Activated T-helper 2 cell treated with anti-CD3 and anti-CD28 coated beads, Interferon-gamma antibody, Interleukin-2, Interleukin-4, amounts not matched to agents 10 μg/mL and 5 μg/mL and 100 μg/mL, durations not matched to agents 14 hours and 24 hours and 36 hours (primary cell): ENCODE measurements around the gene GRAP2. TPM values are rescaled to one million over a fixed set of nuclear protein-coding genes. Genes with fewer than 3 reads are reported as not detected.

Experiments used
- DNase-seq: peaks from one replicate; pipeline ENCODE4 v3.0.0; 2021; ENCODE audit warnings: low spot score
- H3K27ac Mint-ChIP-seq: one replicate; pipeline ENCODE4 v1.8.0; 2021; ENCODE audit warnings: mixed read lengths
- H3K27me3 Mint-ChIP-seq: one replicate; pipeline ENCODE4 v1.8.0; 2021; ENCODE audit warnings: low read depth, mixed read lengths
- H3K36me3 Mint-ChIP-seq: one replicate; pipeline ENCODE4 v1.8.0; 2021; ENCODE audit warnings: low read depth, mixed read lengths
- H3K4me1 Mint-ChIP-seq: one replicate; pipeline ENCODE4 v1.8.0; 2021; ENCODE audit warnings: low read depth, mixed read lengths
- H3K4me3 Mint-ChIP-seq: one replicate; pipeline ENCODE4 v1.8.0; 2021; ENCODE audit warnings: low read depth, mild to moderate bottlenecking, moderate library complexity, mixed read lengths
- H3K9me3 Mint-ChIP-seq: one replicate; pipeline ENCODE4 v1.8.0; 2021; ENCODE audit warnings: mixed read lengths
- intact Hi-C: fragments of 100-400 bp; cut with micrococcal nuclease; formaldehyde crosslinking; loops from one replicate; pipeline ENCODE4 v1.15.1; 2023
- total RNA-seq: library from RNA; stranded (reverse); gene quantifications from 2 replicates; pipeline ENCODE4 v1.2.3, GENCODE V29; 2022

Gene GRAP2
- total RNA-seq, 1 donor from 2014 or later, result 46.5 TPM

DNA sequence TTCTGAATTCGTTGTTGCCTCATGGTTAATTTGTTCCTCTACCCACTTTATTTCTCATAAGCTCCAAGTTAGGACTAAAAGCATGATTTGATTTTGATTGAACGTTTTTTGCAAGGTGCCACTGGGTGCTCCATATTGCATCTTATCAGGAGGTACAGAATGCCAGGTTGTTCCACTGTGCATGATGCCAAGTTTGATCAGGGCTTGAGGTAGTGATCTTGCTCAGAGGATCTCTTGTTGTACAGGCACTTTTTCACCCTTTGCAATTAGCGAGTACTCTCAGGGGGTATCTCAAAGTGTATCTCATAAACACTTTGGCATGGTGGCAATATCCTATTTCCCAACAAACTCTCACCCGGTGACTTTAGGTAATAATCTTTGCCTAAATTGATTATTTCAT lies 4.0 kb downstream of the GRAP2 start:
- peaks cover 64% of the 10 kb centered on the region for H3K4me1 Mint-ChIP-seq
- DNase-seq, result no peak
- no peaks in the 10 kb centered on the region for H3K9me3 Mint-ChIP-seq
- H3K36me3 Mint-ChIP-seq, result peaks cover 27% of the 10 kb centered on the region
- peak overlapping the region; percentile 92 for H3K4me3 Mint-ChIP-seq
- H3K27me3 Mint-ChIP-seq, result no peaks in the 10 kb centered on the region
- intact Hi-C loops, result loop anchor here (5.0 to 10.0 kb wide), 4 partner anchors 32 to 420 kb away; partner anchors contain the start of gene TNRC6B
- H3K27ac Mint-ChIP-seq, result peak overlapping the region; percentile 93

DNA sequence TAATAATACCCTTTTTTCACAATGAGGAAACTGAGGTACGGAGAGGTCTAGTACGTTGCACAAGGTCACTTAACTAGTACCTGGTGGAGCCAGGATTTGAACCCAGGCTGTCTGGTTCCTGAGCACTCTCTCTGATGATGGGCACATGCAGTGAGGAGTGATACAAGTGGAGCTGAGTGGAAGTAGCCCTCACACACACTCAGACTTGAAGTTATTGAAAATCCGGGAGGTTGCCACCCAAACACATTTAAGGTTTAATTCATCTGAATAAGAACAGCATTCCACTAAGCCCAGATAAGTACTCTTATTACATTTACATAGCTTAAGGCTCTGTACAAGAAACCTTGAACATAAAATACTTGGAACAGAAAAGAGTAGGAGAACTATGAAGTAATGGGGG lies 4.8 kb downstream of the GRAP2 start:
- intact Hi-C loops, result loop anchor here (10.0 kb wide), 2 partner anchors 269 to 419 kb away; partner anchors contain the start of gene TNRC6B
- Mint-ChIP-seq H3K4me1 (peaks cover 64% of the 10 kb centered on the region), H3K9me3 (no peaks in the 10 kb centered on the region), H3K36me3 (peaks cover 32% of the 10 kb centered on the region), H3K27ac (peak overlapping the region; percentile 93), H3K4me3 (peak overlapping the region; percentile 92), H3K27me3 (no peaks in the 10 kb centered on the region)
- DNase-seq, result no peak

- peak overlapping the region; percentile 93 for H3K27ac Mint-ChIP-seq
- no peaks in the 10 kb centered on the region for H3K9me3 Mint-ChIP-seq
- peaks cover 66% of the 10 kb centered on the region for H3K4me1 Mint-ChIP-seq
- H3K4me3 Mint-ChIP-seq, result peak overlapping the region; percentile 92
- intact Hi-C loops, result loop anchor here (10.0 kb wide), 2 partner anchors 269 to 419 kb away; partner anchors contain the start of gene TNRC6B
- H3K36me3 Mint-ChIP-seq, result peaks cover 37% of the 10 kb centered on the region
- no peaks in the 10 kb centered on the region for H3K27me3 Mint-ChIP-seq
- no peak for DNase-seq
Observed at GRCh38 chr22:39906207-39906606, 5.3 kb downstream of the GRAP2 start.

DNA sequence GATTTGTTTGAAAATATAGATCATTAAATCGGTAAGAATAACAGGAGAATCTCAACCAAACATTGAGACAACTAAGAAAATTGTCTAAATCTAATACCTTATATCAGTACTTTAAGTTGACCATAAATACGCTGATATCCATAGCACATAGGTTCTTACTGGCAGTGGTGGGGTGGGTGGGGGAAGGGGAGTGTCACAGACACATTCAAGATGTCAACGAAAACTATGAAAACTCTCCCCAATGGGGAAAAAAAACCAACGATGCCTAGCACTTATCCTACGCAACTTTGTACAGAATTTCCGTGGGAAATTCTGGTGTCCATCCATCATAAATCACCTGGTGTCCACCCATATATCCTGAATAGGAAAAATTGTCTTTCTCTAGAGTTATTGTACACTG lies 6.2 kb downstream of the GRAP2 start:
- H3K36me3 Mint-ChIP-seq, result peaks cover 38% of the 10 kb centered on the region
- H3K27ac Mint-ChIP-seq, result peak overlapping the region; percentile 93
- no peaks in the 10 kb centered on the region for H3K9me3 Mint-ChIP-seq
- H3K4me3 Mint-ChIP-seq, result peak overlapping the region; percentile 92
- intact Hi-C loops, result loop anchor here (10.0 kb wide), 2 partner anchors 268 to 418 kb away; partner anchors contain the start of gene TNRC6B
- H3K4me1 Mint-ChIP-seq, result peaks cover 74% of the 10 kb centered on the region
- no peaks in the 10 kb centered on the region for H3K27me3 Mint-ChIP-seq
- DNase-seq, result no peak

DNA sequence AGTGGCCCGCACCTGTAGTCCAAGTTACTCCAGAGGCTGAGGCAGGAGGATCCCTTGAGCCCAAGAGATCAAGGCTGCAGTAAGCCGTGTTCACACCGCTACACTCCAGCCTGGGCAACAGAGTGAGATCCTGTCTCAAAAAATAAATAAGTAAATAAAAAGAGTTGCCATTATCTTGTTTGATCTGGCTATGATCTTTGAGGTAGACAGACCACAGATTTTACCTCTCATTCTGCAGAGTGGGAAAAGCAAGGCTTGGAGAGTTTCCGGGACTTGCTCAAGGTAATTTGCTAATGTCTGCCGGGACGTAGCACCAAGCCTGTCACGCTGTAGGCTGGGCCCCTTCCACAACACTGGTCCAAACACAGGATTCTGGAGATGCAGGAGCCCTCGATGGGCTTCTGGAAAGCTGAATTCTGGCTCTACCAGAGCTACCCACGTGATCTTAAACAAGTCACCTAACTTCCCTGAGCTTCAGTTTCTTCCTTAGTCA lies 6.8 kb downstream of the GRAP2 start:
- no peak for DNase-seq
- peaks cover 79% of the 10 kb centered on the region for H3K4me1 Mint-ChIP-seq
- H3K4me3 Mint-ChIP-seq, result peak overlapping the region; percentile 92
- H3K27me3 Mint-ChIP-seq, result no peaks in the 10 kb centered on the region
- intact Hi-C loops, result loop anchor here (10.0 kb wide), 2 partner anchors 267 to 417 kb away; partner anchors contain the start of gene TNRC6B
- H3K9me3 Mint-ChIP-seq, result no peaks in the 10 kb centered on the region
- H3K27ac Mint-ChIP-seq, result peak overlapping the region; percentile 93
- peaks cover 36% of the 10 kb centered on the region for H3K36me3 Mint-ChIP-seq

DNA sequence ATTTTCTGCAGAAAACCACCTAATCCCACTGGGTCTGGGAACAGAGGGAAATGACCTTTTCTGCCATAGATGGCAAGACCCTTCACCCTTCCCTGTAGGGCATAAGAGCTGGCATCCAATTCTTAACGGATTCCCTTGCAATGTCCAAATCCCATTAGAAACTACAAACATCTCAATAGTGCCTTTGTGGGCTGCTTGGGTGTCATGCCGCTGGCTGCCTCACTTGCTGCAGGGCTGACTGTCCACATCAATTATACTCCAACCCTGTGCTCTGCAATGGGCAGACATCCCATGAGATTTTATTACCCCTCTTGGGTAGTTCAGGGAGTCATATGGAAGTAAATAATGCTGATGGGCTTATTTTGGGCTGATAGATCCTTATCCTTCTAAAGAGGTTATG lies 7.3 kb downstream of the GRAP2 start:
- H3K4me1 Mint-ChIP-seq, result peaks cover 80% of the 10 kb centered on the region
- no peak for DNase-seq
- H3K36me3 Mint-ChIP-seq, result peaks cover 35% of the 10 kb centered on the region
- H3K27ac Mint-ChIP-seq, result peak overlapping the region; percentile 93
- intact Hi-C loops, result loop anchor here (10.0 kb wide), 2 partner anchors 267 to 417 kb away; partner anchors contain the start of gene TNRC6B
- H3K27me3 Mint-ChIP-seq, result no peaks in the 10 kb centered on the region
- peak overlapping the region; percentile 92 for H3K4me3 Mint-ChIP-seq
- no peaks in the 10 kb centered on the region for H3K9me3 Mint-ChIP-seq

DNA sequence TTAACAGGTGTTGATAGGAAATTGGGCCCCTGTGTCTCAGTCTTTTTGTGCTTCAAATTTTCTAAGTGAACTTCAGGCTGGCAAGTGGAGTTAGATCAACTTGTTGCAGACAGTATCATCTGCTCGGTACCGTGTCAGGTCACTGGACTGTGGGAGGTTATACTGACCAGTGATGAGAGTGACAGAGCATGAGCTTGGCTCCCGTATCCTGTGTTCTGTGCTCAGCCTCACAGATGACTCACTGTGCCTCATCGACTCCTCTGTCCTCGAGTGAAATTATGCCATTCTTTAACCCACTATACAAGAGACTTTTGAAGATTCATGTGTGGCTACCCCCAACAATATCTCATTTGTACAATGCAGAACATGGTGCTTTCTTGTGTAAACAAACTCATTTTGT lies 7.9 kb downstream of the GRAP2 start:
- H3K36me3 Mint-ChIP-seq, result peaks cover 36% of the 10 kb centered on the region
- no peak for DNase-seq
- no peaks in the 10 kb centered on the region for H3K27me3 Mint-ChIP-seq
- H3K9me3 Mint-ChIP-seq, result no peaks in the 10 kb centered on the region
- peak overlapping the region; percentile 93 for H3K27ac Mint-ChIP-seq
- H3K4me3 Mint-ChIP-seq, result peak overlapping the region; percentile 92
- intact Hi-C loops, result loop anchor here (10.0 kb wide), 2 partner anchors 266 to 416 kb away; partner anchors contain the start of gene TNRC6B
- peaks cover 86% of the 10 kb centered on the region for H3K4me1 Mint-ChIP-seq

DNA sequence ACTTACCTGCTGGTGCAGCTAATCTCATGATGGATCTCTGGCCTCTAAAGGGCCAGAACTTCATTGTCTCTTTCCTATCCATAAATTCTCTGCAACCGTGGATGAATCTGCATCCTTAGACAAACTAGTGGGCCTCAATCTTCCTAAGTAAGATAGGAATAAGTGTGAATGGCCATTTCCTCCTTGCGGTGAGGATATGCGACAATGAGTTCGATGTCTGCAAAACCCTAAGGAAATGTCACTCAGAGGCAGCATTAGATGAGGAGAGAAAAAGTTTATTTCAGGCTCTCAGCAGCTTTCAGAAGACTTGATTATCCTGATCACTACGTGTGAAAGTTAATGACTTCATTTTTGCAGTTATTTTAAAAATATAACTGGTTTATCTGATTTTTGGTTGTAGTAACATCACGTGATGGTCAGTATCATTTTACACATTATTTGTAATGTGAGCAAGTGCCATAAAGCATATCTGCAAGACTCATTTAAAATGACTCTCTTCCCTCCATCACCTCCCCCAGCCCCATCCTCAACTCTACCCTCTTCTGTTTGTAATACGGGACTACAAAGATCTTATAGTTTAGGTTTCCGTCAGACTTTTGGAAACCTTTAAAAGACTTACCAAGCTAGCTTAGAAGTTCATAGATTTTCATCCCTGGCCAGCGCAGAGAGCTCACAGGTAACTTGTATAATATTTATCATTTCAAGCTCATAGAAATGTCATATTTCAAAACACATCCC lies 10.2 kb downstream of the GRAP2 start:
- Mint-ChIP-seq H3K9me3 (no peaks in the 10 kb centered on the region), H3K4me1 (peaks cover 88% of the 10 kb centered on the region), H3K36me3 (peaks cover 38% of the 10 kb centered on the region), H3K27me3 (no peaks in the 10 kb centered on the region), H3K27ac (peak overlapping the region; percentile 88), H3K4me3 (peak overlapping the region; percentile 72)
- intact Hi-C loops, result loop anchor here (1.0 kb wide), 2 partner anchors 9 to 50 kb away; no protein-coding TSS in a partner anchor
- no peak for DNase-seq

GRCh38 chr22:39913321-39913720 lies 12.4 kb downstream of the GRAP2 start:
- intact Hi-C loops, result no loop called here
- Mint-ChIP-seq H3K36me3 (peaks cover 42% of the 10 kb centered on the region), H3K27me3 (no peaks in the 10 kb centered on the region), H3K9me3 (no peaks in the 10 kb centered on the region), H3K4me3 (peak overlapping the region; percentile 14), H3K4me1 (peaks cover 88% of the 10 kb centered on the region), H3K27ac (peak overlapping the region; percentile 72)
- DNase-seq, result no peak

DNA sequence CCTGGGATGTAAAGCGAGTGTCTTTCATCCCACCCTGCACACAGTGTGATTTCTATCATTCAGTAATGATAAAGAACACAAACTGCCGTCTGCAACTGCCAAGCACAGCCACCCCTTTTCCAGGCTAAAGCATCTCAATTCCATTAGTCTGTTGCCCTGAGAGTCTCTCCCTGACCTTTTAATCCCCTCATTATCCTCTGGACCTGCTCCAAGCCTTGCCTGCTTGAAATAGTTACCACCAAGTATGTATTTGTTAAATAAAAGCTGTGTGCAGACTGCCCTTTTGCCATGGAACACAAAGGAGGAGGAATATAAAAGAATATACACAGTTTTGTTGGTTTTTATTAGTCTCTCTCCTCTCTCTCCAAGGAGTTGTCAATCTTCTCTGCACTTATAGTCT lies 13.0 kb downstream of the GRAP2 start:
- no peaks in the 10 kb centered on the region for H3K27me3 Mint-ChIP-seq
- peak overlapping the region; percentile 4 for H3K4me3 Mint-ChIP-seq
- DNase-seq, result no peak
- intact Hi-C loops, result no loop called here
- peaks cover 37% of the 10 kb centered on the region for H3K36me3 Mint-ChIP-seq
- peaks cover 83% of the 10 kb centered on the region for H3K4me1 Mint-ChIP-seq
- H3K9me3 Mint-ChIP-seq, result no peaks in the 10 kb centered on the region
- peak overlapping the region; percentile 72 for H3K27ac Mint-ChIP-seq

- Mint-ChIP-seq H3K9me3 (no peaks in the 10 kb centered on the region), H3K27me3 (no peaks in the 10 kb centered on the region), H3K27ac (peak overlapping the region; percentile 72)
Observed at GRCh38 chr22:39914584-39914983, 13.7 kb downstream of the GRAP2 start.

GRCh38 chr22:39915295-39915726 lies 14.4 kb downstream of the GRAP2 start:
- Mint-ChIP-seq H3K9me3 (no peaks in the 10 kb centered on the region), H3K4me1 (peaks cover 82% of the 10 kb centered on the region), H3K4me3 (peak overlapping the region; percentile 56), H3K27ac (peak overlapping the region; percentile 78), H3K36me3 (peaks cover 31% of the 10 kb centered on the region), H3K27me3 (no peaks in the 10 kb centered on the region)
- intact Hi-C loops, result no loop called here
- DNase-seq, result no peak

More at GRCh38 chr22:39914584-39914983, 13.7 kb downstream of the GRAP2 start:
- H3K4me1 Mint-ChIP-seq, result peaks cover 81% of the 10 kb centered on the region
- DNase-seq, result no peak
- H3K36me3 Mint-ChIP-seq, result peaks cover 36% of the 10 kb centered on the region
- intact Hi-C loops, result no loop called here
- no peak overlapping the region for H3K4me3 Mint-ChIP-seq

DNA sequence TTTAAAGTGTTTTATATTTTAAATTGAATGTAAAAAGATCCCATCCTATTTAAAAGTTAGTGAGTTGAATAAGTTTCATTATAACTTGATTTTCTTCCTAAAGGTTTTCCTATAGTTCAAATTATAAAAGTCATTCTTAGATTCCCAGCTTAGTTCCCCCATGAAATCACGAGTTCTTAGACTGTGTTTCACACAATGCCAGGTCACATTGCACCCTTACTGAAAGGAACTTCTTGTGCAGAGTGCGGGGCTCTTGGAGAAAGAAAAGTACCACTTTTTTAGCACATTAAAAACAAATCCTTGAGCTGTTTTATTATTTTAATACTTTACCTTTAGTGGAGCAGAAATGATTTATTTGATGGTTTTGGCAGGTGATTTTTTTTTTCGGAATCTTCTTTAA lies 15.6 kb downstream of the GRAP2 start:
- Mint-ChIP-seq H3K36me3 (peaks cover 22% of the 10 kb centered on the region), H3K4me1 (peaks cover 83% of the 10 kb centered on the region), H3K9me3 (no peaks in the 10 kb centered on the region), H3K4me3 (peak overlapping the region; percentile 20), H3K27me3 (no peaks in the 10 kb centered on the region), H3K27ac (peak overlapping the region; percentile 24)
- no peak for DNase-seq
- intact Hi-C loops, result no loop called here
